Peyer's patch (tissue), 4 donors: ENCODE data around the gene VMO1.

Experiments used
- CTCF ChIP-seq, 6 experiments: fragments of 450-650 bp in 4 of 6; fragments of 200-600 bp in 2 of 6; sonication (generic) in 1 of 6; IDR thresholded peaks; one replicate each; pipeline ENCODE4 v1.5.1; 2017 to 2019; ENCODE audit warnings: antibody characterized with exemption in 6 of 6, mild to moderate bottlenecking in 3 of 6, moderate library complexity in 1 of 6
- POLR2A ChIP-seq, 2 donors: fragments of 450-650 bp; IDR thresholded peaks; one replicate each; pipeline ENCODE4 v1.5.1; 2017; ENCODE audit warnings: antibody characterized with exemption in 2 of 2, mild to moderate bottlenecking in 2 of 2, moderate library complexity in 2 of 2

- TF ChIP-seq CTCF (IDR thresholded peaks at IDR 0.05) (no peak), POLR2A (IDR thresholded peaks at IDR 0.05) (peak; percentile 19 to 59)
Measured at GRCh38 chr17:4772235-4772613, 13.9 kb downstream of the VMO1 start.
